SK-N-SH (cell line): ENCODE data around the gene TBCD. TPM values are rescaled to one million over a fixed set of nuclear protein-coding genes. Genes with fewer than 3 reads are reported as not detected.
A peak's percentile ranks its signal among the peaks of the same experiment; 100 is the strongest.

Experiments used
- CTCF ChIA-PET: fragments of 300-600, 350-600 bp; formaldehyde crosslinking; extraction: SDS; loops from one replicate; lab custom pipeline; 2021; lab: Yijun Ruan, JAX
- POLR2A ChIA-PET: fragments of 350-600 bp; sonication (Branson Sonifier 250); formaldehyde crosslinking; extraction: SDS; loops from one replicate; lab custom pipeline; 2020; ENCODE audit warnings: antibody characterized with exemption, inconsistent platforms; lab: Yijun Ruan, JAX
- DNase-seq: peaks from one replicate; pipeline ENCODE4 v3.0.0; 2012
- H2AFZ ChIP-seq: fragments of 200-600 bp; sonication (generic); 2 replicates; pipeline ENCODE4 v1.8.1; 2016; ENCODE audit warnings: antibody characterized with exemption, mild to moderate bottlenecking, low read depth
- H3F3A ChIP-seq: fragments of 200-600 bp; sonication (generic); replicated peaks from 2 replicates; pipeline ENCODE3; 2016; ENCODE audit warnings: antibody characterized with exemption, mild to moderate bottlenecking; ENCODE audit not compliant: insufficient read depth
- H3K27ac ChIP-seq, 2 experiments: fragments of 200-500 bp in 1 of 2; fragments of 200-600 bp in 1 of 2; sonication (Bioruptor generic) in 1 of 2; sonication (generic), shearing (Covaris generic) in 1 of 2; 2 replicates each; pipeline versions ENCODE4 v1.5.1 to v1.6.1; 2014 to 2016; ENCODE audit warnings: low read depth in 2 of 2, inconsistent platforms in 1 of 2, low read length in 1 of 2, mild to moderate bottlenecking in 1 of 2, mixed read lengths in 1 of 2
- H3K27me3 ChIP-seq: fragments of 200-600 bp; sonication (generic), shearing (Covaris generic); 2 replicates; pipeline ENCODE4 v1.6.1; 2016; ENCODE audit warnings: mixed run types; ENCODE audit not compliant: insufficient read depth
- H3K36me3 ChIP-seq, 2 experiments: fragments of 200-500 bp in 1 of 2; fragments of 200-600 bp in 1 of 2; sonication (Bioruptor generic) in 1 of 2; sonication (generic) in 1 of 2; replicated peaks in 1 of 2; 2 replicates each; pipeline versions ENCODE3 to v1.5.1; 2014 to 2016; ENCODE audit warnings: low read length in 1 of 2, mild to moderate bottlenecking in 1 of 2; ENCODE audit not compliant: insufficient read depth in 2 of 2, control insufficient read depth in 1 of 2
- H3K4me1 ChIP-seq, 2 experiments: fragments of 200-500 bp in 1 of 2; fragments of 200-600 bp in 1 of 2; sonication (Bioruptor generic) in 1 of 2; sonication (generic), shearing (Covaris generic) in 1 of 2; 2 replicates each; pipeline versions ENCODE4 v1.5.1 to v1.6.1; 2014 to 2016; ENCODE audit warnings: low read depth in 1 of 2, low read length in 1 of 2, mixed run types in 1 of 2; ENCODE audit not compliant: insufficient read depth in 2 of 2, control insufficient read depth in 1 of 2
- H3K4me2 ChIP-seq: fragments of 200-600 bp; sonication (generic), shearing (Covaris generic); 2 replicates; pipeline ENCODE4 v1.6.1; 2017; ENCODE audit warnings: mixed run types
- H3K4me3 ChIP-seq, 2 experiments: fragments of 200-500 bp in 1 of 2; fragments of 200-600 bp in 1 of 2; sonication (Bioruptor generic) in 1 of 2; sonication (generic), shearing (Covaris generic) in 1 of 2; 2 replicates each; pipeline versions ENCODE4 v1.5.1 to v1.8.1; 2014 to 2016; ENCODE audit warnings: low read depth in 2 of 2, inconsistent platforms in 1 of 2, low read length in 1 of 2, mild to moderate bottlenecking in 1 of 2, mixed read lengths in 1 of 2, moderate library complexity in 1 of 2
- H3K79me2 ChIP-seq: fragments of 200-600 bp; sonication (generic); 2 replicates; pipeline ENCODE4 v1.8.1; 2017; ENCODE audit warnings: mild to moderate bottlenecking; ENCODE audit not compliant: insufficient read depth
- H3K9ac ChIP-seq: fragments of 200-600 bp; sonication (generic); 2 replicates; pipeline ENCODE4 v1.6.1; 2017; ENCODE audit warnings: mixed run types
- H3K9me2 ChIP-seq: fragments of 200-600 bp; sonication (generic); 2 replicates; pipeline ENCODE4 v1.6.1; 2017; ENCODE audit warnings: mixed run types
- H3K9me3 ChIP-seq: fragments of 200-600 bp; sonication (generic); 2 replicates; pipeline ENCODE4 v1.6.1; 2017; ENCODE audit warnings: mixed run types, mild to moderate bottlenecking, moderate library complexity
- H4K20me1 ChIP-seq: fragments of 200-600 bp; sonication (generic); 2 replicates; pipeline ENCODE4 v1.6.1; 2017; ENCODE audit warnings: mild to moderate bottlenecking, mixed run types; ENCODE audit not compliant: insufficient read depth
- CTCF ChIP-seq: fragments of 200-600 bp; sonication (generic); IDR thresholded peaks from 2 replicates; pipeline ENCODE4 v1.6.1; 2017; ENCODE audit warnings: antibody characterized with exemption, mild to moderate bottlenecking, moderate library complexity
- ELF1 ChIP-seq: IDR thresholded peaks from 2 replicates; pipeline ENCODE4 v1.4.0; 2012
- EZH2phosphoT487 ChIP-seq: fragments of 200-600 bp; sonication (generic); IDR thresholded peaks from 2 replicates; pipeline ENCODE4 v1.6.1; 2017; ENCODE audit warnings: low read depth, mixed run types, mild to moderate bottlenecking, antibody characterized with exemption, moderate library complexity, borderline replicate concordance
- FOXJ3 ChIP-seq: sonication (generic); formaldehyde crosslinking; IDR thresholded peaks from 2 replicates; pipeline ENCODE4 v1.5.1; 2020; ENCODE audit warnings: mild to moderate bottlenecking, missing genetic modification reagents
- GABPA ChIP-seq: IDR thresholded peaks from 2 replicates; pipeline ENCODE4 v1.4.0; 2012; ENCODE audit warnings: low read depth, mild to moderate bottlenecking
- GATA2 ChIP-seq: sonication (generic); formaldehyde crosslinking; IDR thresholded peaks from 2 replicates; pipeline ENCODE4 v1.5.0; 2020; ENCODE audit warnings: mild to moderate bottlenecking, missing genetic modification reagents
- MEF2A ChIP-seq: IDR thresholded peaks from 2 replicates; pipeline ENCODE4 v1.4.0; 2012; ENCODE audit warnings: low read depth, borderline replicate concordance
- NFIC ChIP-seq: IDR thresholded peaks from 2 replicates; pipeline ENCODE4 v1.4.0; 2012; ENCODE audit warnings: borderline replicate concordance
- PBX3 ChIP-seq: IDR thresholded peaks from 2 replicates; pipeline ENCODE4; 2012
- POLR2AphosphoS5 ChIP-seq: IDR thresholded peaks from 2 replicates; pipeline ENCODE4 v1.6.1; 2012; ENCODE audit warnings: low read depth, low read length
- RAD21 ChIP-seq: IDR thresholded peaks from 2 replicates; pipeline ENCODE4 v1.6.1; 2012; ENCODE audit warnings: mild to moderate bottlenecking, low read length
- RCOR1 ChIP-seq: fragments of 150-350 bp; IDR thresholded peaks from 2 replicates; pipeline ENCODE4 v1.6.1; 2017; ENCODE audit warnings: antibody characterized with exemption, low read length
- REST ChIP-seq: IDR thresholded peaks from 2 replicates; pipeline ENCODE4 v1.6.1; 2012; ENCODE audit warnings: mild to moderate bottlenecking, low read depth, low read length, moderate library complexity
- RFX5 ChIP-seq: IDR thresholded peaks from 2 replicates; pipeline ENCODE4 v1.6.1; 2012; ENCODE audit warnings: mild to moderate bottlenecking, improper control_type of control experiment, low read length
- RXRA ChIP-seq: IDR thresholded peaks from 2 replicates; pipeline ENCODE4 v1.4.0; 2012; ENCODE audit warnings: low read depth, mild to moderate bottlenecking, borderline replicate concordance
- USF1 ChIP-seq: IDR thresholded peaks from 2 replicates; pipeline ENCODE4 v1.4.0; 2012; ENCODE audit warnings: low read depth, borderline replicate concordance
- ZBTB33 ChIP-seq: IDR thresholded peaks from 2 replicates; pipeline ENCODE4 v1.4.0; 2012; ENCODE audit warnings: low read depth, borderline replicate concordance
- WGBS: methylation state at CpG from one replicate; pipeline ENCODE4 v1.1.6; 2017; ENCODE audit warnings: low lambda C conversion rate; 5-methylcytosine and 5-hydroxymethylcytosine counted together
- polyA plus RNA-seq, 3 experiments: library from polyadenylated mRNA; depleted of rRNA; stranded (reverse); fragments of >200 nt; gene quantifications; 2 replicates each; pipeline ENCODE4 v1.2.3, GENCODE V29; 2012

Gene TBCD
- polyA plus RNA-seq, 1 of the 3 experiments (the other 2 are of a cell fraction): 107 TPM

GRCh38 chr17:82753201-82753464, 1.3 kb downstream of the TBCD start (continued):
- TF ChIP-seq CTCF: no peak
- TF ChIP-seq MEF2A: no peak
- no peak for TF ChIP-seq REST
- TF ChIP-seq RXRA: no peak
- TF ChIP-seq FOXJ3: no peak

- DNase-seq: no peak
- H3K9me2 ChIP-seq: no peaks in the 10 kb centered on the region
- peaks cover 8% of the 10 kb centered on the region for H3F3A ChIP-seq
- no peak overlapping the region for H3K4me3 ChIP-seq
- H4K20me1 ChIP-seq: peaks cover 23% of the 10 kb centered on the region
- 92% methylated on average over 19 of the region's 19 CpGs for WGBS
- 0 out of 2 replicates have a peak overlapping the region, but pooled peaks have one; percentile 22 for H3K4me2 ChIP-seq
- H3K36me3 ChIP-seq: peaks cover 4 to 17% of the 10 kb centered on the region in 2 experiments
- H3K27ac ChIP-seq: no peak overlapping the region
- H3K79me2 ChIP-seq: peaks cover 70% of the 10 kb centered on the region
- ChIA-PET POLR2A (no interaction called here), CTCF (interaction anchor here (0.9 to 4.7 kb wide), 6 partner anchors 12 to 27 kb away, joined by 3 to 22 read pairs (median 6); no protein-coding TSS in a partner anchor)
- no peaks in the 10 kb centered on the region for H3K27me3 ChIP-seq
- H3K9ac ChIP-seq: no peak overlapping the region
- H3K9me3 ChIP-seq: no peaks in the 10 kb centered on the region
- H2AFZ ChIP-seq: no peak overlapping the region
- H3K4me1 ChIP-seq: peaks cover 6 to 14% of the 10 kb centered on the region in 2 experiments; a peak in 1 of 4 replicates
- no peak for TF ChIP-seq RCOR1
- no peak for TF ChIP-seq PBX3
- no peak for TF ChIP-seq GATA2 (CRISPR knock-in tag)
- TF ChIP-seq RFX5: no peak
- TF ChIP-seq RAD21: no peak
- TF ChIP-seq ELF1: no peak
- no peak for TF ChIP-seq POLR2AphosphoS5
- no peak for TF ChIP-seq ZBTB33
- no peak for TF ChIP-seq EZH2phosphoT487
- no peak for TF ChIP-seq GABPA
- no peak for TF ChIP-seq NFIC
- no peak for TF ChIP-seq REST
- TF ChIP-seq USF1: no peak
Measured at GRCh38 chr17:82754297-82755208, 2.7 kb downstream of the TBCD start.
